Loucy (cell line): ENCODE results near the gene ACTL8.

Source experiments
- H2AFZ ChIP-seq: fragments of 200-600 bp; sonication (generic); 2 replicates; pipeline ENCODE4 v1.6.0; 2016; ENCODE audit warnings: antibody characterized with exemption, mild to moderate bottlenecking, low read length, moderate library complexity
- H3F3A ChIP-seq: fragments of 200-600 bp; 2 replicates; pipeline ENCODE4 v1.6.0; 2016; ENCODE audit warnings: antibody characterized with exemption, low read depth, mild to moderate bottlenecking
- H3K27me3 ChIP-seq: fragments of 200-600 bp; sonication (generic); 2 replicates; pipeline ENCODE4 v1.6.1; 2014; ENCODE audit warnings: low read length, mild to moderate bottlenecking; ENCODE audit not compliant: insufficient read depth, poor library complexity, severe bottlenecking
- H3K36me3 ChIP-seq: fragments of 200-600 bp; sonication (generic); 2 replicates; pipeline ENCODE4 v1.6.1; 2016; ENCODE audit warnings: low read length; ENCODE audit not compliant: insufficient read depth
- H3K4me1 ChIP-seq: fragments of 200-600 bp; sonication (generic); 2 replicates; pipeline ENCODE4 v1.5.1; 2014; ENCODE audit warnings: low read length, mild to moderate bottlenecking; ENCODE audit not compliant: insufficient read depth, poor library complexity, severe bottlenecking
- H3K4me2 ChIP-seq: fragments of 200-600 bp; sonication (generic); 2 replicates; pipeline ENCODE4 v1.6.0; 2014; ENCODE audit warnings: antibody characterized with exemption, low read length, low read depth, mild to moderate bottlenecking; ENCODE audit not compliant: poor library complexity, severe bottlenecking
- H3K4me3 ChIP-seq: fragments of 200-600 bp; sonication (generic); 2 replicates; pipeline ENCODE4 v1.5.1; 2014; ENCODE audit warnings: low read length, mild to moderate bottlenecking, mixed read lengths; ENCODE audit not compliant: poor library complexity, severe bottlenecking
- H3K79me2 ChIP-seq: fragments of 200-600 bp; sonication (generic); 2 replicates; pipeline ENCODE4 v1.6.1; 2014; ENCODE audit warnings: low read length; ENCODE audit not compliant: insufficient read depth
- H3K9ac ChIP-seq: fragments of 200-600 bp; sonication (generic); 2 replicates; pipeline ENCODE4 v1.6.0; 2014; ENCODE audit warnings: mild to moderate bottlenecking, low read depth, low read length, moderate library complexity; ENCODE audit not compliant: poor library complexity, severe bottlenecking
- H3K9me2 ChIP-seq: fragments of 200-600 bp; sonication (generic); replicated peaks from 2 replicates; pipeline ENCODE4 v1.6.1; 2016; ENCODE audit warnings: low read depth, low read length, mixed read lengths
- H3K9me3 ChIP-seq: fragments of 200-600 bp; sonication (generic); 2 replicates; pipeline ENCODE4 v1.6.1; 2014; ENCODE audit warnings: mild to moderate bottlenecking, antibody characterized with exemption, low read length, low read depth; ENCODE audit not compliant: insufficient read depth
- H4K20me1 ChIP-seq: fragments of 200-600 bp; sonication (generic); 2 replicates; pipeline ENCODE4 v1.6.0; 2014; ENCODE audit warnings: antibody characterized with exemption, low read length, mild to moderate bottlenecking; ENCODE audit not compliant: insufficient read depth, poor library complexity, severe bottlenecking
- CTCF ChIP-seq: fragments of 200-600 bp; sonication (generic); conservative IDR thresholded peaks from 2 replicates; pipeline ENCODE4 v1.5.1; 2014; ENCODE audit warnings: mild to moderate bottlenecking, antibody characterized with exemption, low read length
- EZH2phosphoT487 ChIP-seq: fragments of 200-600 bp; IDR thresholded peaks from 2 replicates; pipeline ENCODE4 v1.6.1; 2018; ENCODE audit warnings: antibody characterized with exemption, mild to moderate bottlenecking, moderate library complexity, borderline replicate concordance

Gene ACTL8

GRCh38 chr1:17839641-17840196 is 84.6 kb downstream of the ACTL8 start:
- no peak overlapping the region for H3K4me2 ChIP-seq
- no peak for TF ChIP-seq EZH2phosphoT487
- TF ChIP-seq CTCF, result no peak
- H4K20me1 ChIP-seq, result no peaks in the 10 kb centered on the region
- no peaks in the 10 kb centered on the region for H3K9me2 ChIP-seq
- H3K4me3 ChIP-seq, result no peak overlapping the region
- no peaks in the 10 kb centered on the region for H3F3A ChIP-seq
- H3K9ac ChIP-seq, result no peak overlapping the region
- peaks cover 2% of the 10 kb centered on the region; the same call in 1 of the 2 replicates for H3K9me3 ChIP-seq
- H3K36me3 ChIP-seq, result no peaks in the 10 kb centered on the region
- no peaks in the 10 kb centered on the region for H3K79me2 ChIP-seq
- no peaks in the 10 kb centered on the region for H3K4me1 ChIP-seq
- H3K27me3 ChIP-seq, result no peaks in the 10 kb centered on the region
- no peak overlapping the region for H2AFZ ChIP-seq

DNA sequence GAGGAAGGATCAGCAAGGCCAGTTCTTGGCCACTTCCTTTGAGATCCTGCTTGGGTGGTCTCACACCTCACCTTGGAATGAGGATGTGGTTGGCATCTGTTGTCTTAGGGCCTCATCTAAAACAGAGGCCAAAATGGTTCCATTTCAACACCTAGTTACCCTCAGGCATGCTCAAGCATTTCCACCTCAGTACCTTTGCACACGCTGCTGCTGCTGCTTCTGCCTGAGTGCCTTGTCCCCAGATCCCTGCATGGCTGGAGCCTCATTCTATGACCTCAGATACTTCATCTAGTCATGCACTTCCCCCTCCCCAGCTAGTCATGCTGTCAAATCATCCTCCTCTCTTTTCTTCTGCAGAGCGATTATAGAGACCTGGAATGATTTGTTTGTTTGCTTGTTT is 86.8 kb downstream of the ACTL8 start:
- no peaks in the 10 kb centered on the region for H3K4me1 ChIP-seq
- H3K36me3 ChIP-seq, result no peaks in the 10 kb centered on the region
- H3F3A ChIP-seq, result no peaks in the 10 kb centered on the region
- no peaks in the 10 kb centered on the region for H3K79me2 ChIP-seq
- no peak overlapping the region for H3K9ac ChIP-seq
- no peaks in the 10 kb centered on the region; the same call in 1 of the 2 replicates for H3K9me3 ChIP-seq
- H3K9me2 ChIP-seq, result no peaks in the 10 kb centered on the region
- H3K27me3 ChIP-seq, result no peaks in the 10 kb centered on the region
- no peaks in the 10 kb centered on the region for H4K20me1 ChIP-seq
- TF ChIP-seq CTCF, result no peak
- H2AFZ ChIP-seq, result no peak overlapping the region
- no peak overlapping the region for H3K4me2 ChIP-seq
- H3K4me3 ChIP-seq, result no peak overlapping the region

DNA sequence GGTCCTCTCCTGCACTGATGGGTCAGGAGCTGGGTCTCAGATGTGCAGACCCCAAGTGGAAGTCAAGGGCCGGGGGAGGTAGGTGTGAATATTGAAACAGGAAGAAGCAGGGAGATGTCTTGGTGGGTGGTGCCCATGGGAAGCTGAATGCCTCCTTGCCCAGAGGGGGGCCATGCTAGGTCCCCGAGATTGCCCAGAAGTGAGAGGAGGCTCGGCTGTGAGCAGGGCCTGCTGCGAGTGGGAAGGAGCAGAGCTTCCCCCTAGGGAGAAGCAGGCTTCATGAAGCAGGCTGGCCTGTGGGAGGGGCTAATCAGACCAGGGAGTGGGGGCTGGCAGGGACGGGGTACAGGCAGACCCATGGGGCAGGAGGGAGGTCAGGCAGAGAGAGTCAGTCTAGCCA is 87.6 kb downstream of the ACTL8 start:
- Histone ChIP-seq H3K9me3 (no peaks in the 10 kb centered on the region; the same call in 1 of the 2 replicates), H3K4me3 (no peak overlapping the region), H3K4me1 (no peaks in the 10 kb centered on the region), H4K20me1 (no peaks in the 10 kb centered on the region), H2AFZ (no peak overlapping the region), H3F3A (no peaks in the 10 kb centered on the region), H3K27me3 (no peaks in the 10 kb centered on the region), H3K9ac (no peak overlapping the region), H3K79me2 (no peaks in the 10 kb centered on the region), H3K9me2 (no peaks in the 10 kb centered on the region), H3K36me3 (no peaks in the 10 kb centered on the region), H3K4me2 (no peak overlapping the region)
- no peak for TF ChIP-seq EZH2phosphoT487
- TF ChIP-seq CTCF, result no peak
